HG02852 (cell line): ENCODE data around the gene MSANTD4.
"Not testable (repeated sequence)": the region's sequence is repeated elsewhere in the genome, so short reads cannot be mapped to it uniquely, and the experiment has no call there.

Experiments
- ATAC-seq: cut with Tn5 transposase; IDR thresholded peaks from one replicate; pipeline ENCODE4 v1.9.1; 2021; ENCODE audit warnings: mild to moderate bottlenecking, moderate library complexity; ENCODE audit not compliant: unreplicated experiment

MSANTD4 gene

GRCh38 chr11:106021967-106022794, at the start of gene MSANTD4:
Gene MSANTD4, minus strand, starts transcription at chr11:106022240. Its CDS starts 11,323 bp downstream, at chr11:106010917.
- ATAC-seq, result peak; percentile 98

GRCh38 chr11:106070606-106071005, 48.6 kb upstream of the MSANTD4 start:
- ATAC-seq, result no peak

- peak; percentile 58 for ATAC-seq
Observed at GRCh38 chr11:106063009-106063408, 41.0 kb upstream of the MSANTD4 start.

GRCh38 chr11:106061954-106062949, 40.2 kb upstream of the MSANTD4 start:
- ATAC-seq, result no peak

- ATAC-seq, result no peak
Observed at GRCh38 chr11:106061249-106061784, 39.3 kb upstream of the MSANTD4 start.

- ATAC-seq, result no peak
Observed at GRCh38 chr11:106059617-106060016, 37.6 kb upstream of the MSANTD4 start.

- not testable (repeated sequence) for ATAC-seq
Observed at GRCh38 chr11:106058377-106058776, 36.3 kb upstream of the MSANTD4 start.

GRCh38 chr11:106051103-106051502, 29.1 kb upstream of the MSANTD4 start:
- no peak for ATAC-seq

GRCh38 chr11:106049727-106050476, 27.9 kb upstream of the MSANTD4 start:
- no peak for ATAC-seq

- no peak for ATAC-seq
Observed at GRCh38 chr11:106047631-106048030, 25.6 kb upstream of the MSANTD4 start.

- no peak for ATAC-seq
Observed at GRCh38 chr11:106043540-106043939, 21.5 kb upstream of the MSANTD4 start.

GRCh38 chr11:106032861-106033260, 10.8 kb upstream of the MSANTD4 start:
- ATAC-seq, result no peak

GRCh38 chr11:106031936-106032335, 9.9 kb upstream of the MSANTD4 start:
- no peak for ATAC-seq

- no peak for ATAC-seq
Observed at GRCh38 chr11:106031202-106031810, 9.3 kb upstream of the MSANTD4 start.

GRCh38 chr11:106030609-106031008, 8.6 kb upstream of the MSANTD4 start:
- ATAC-seq, result no peak

- no peak for ATAC-seq
Observed at GRCh38 chr11:106022795-106023275, 795 bp upstream of the MSANTD4 start.

- ATAC-seq, result peak; percentile 13
Observed at GRCh38 chr11:106021181-106021966, 666 bp downstream of the MSANTD4 start.

GRCh38 chr11:106017093-106017492, 4.9 kb downstream of the MSANTD4 start:
- no peak for ATAC-seq

GRCh38 chr11:106015066-106015465, 7.0 kb downstream of the MSANTD4 start:
- ATAC-seq, result no peak
